HG03378 (cell line): Measurements from ENCODE around the gene TMEM215.

Experiments
- ATAC-seq: cut with Tn5 transposase; IDR thresholded peaks from one replicate; pipeline ENCODE4 v1.9.1; 2021; ENCODE audit warnings: mild to moderate bottlenecking, moderate library complexity; ENCODE audit not compliant: unreplicated experiment

TMEM215 gene

GRCh38 chr9:32832346-32832745 is 49.0 kb downstream of the TMEM215 start:
- no peak for ATAC-seq
